ENCODE data around the gene KIAA1671. TPM values are rescaled to one million over a fixed set of nuclear protein-coding genes. Genes with fewer than 3 reads are reported as not detected.
A peak's percentile ranks its signal among the peaks of the same experiment; 100 is the strongest.

Gene KIAA1671
- total RNA-seq, 1 experiment from 2014 or later: 68.1 TPM

DNA sequence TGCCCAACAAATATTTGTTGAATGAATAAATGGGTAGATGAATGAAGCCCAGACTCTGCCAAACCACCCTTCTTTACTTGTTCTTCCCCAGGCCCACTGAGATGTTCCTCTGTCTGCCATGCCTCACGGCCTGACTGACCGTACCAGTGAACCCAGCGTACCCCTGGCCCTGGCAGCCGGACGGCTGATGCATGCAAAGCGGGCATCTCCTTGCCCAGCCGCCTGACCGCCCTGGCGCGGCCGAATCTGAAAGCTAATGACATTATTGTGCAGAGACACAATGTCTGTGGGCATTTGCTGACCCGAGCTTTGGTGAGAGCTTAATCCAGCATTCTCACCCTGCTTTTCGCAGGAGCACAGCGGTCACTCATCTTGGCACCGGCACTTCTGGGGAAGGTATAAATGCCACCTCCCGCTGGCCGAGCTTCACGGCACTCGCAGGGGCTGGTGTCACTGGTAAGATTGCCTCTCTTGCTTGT lies 266.7 kb downstream of the KIAA1671 start, which contains the start of gene CRYBB2:
CRYBB2 (plus strand) TSS at position 429 of the 479 bp plus-strand sequence. CDS start 1,791 bp downstream, outside the sequence.
- Mint-ChIP-seq H3K4me3 (ENCODE audit: unreplicated experiment) (no peak within 1 kb of the TSS), H3K4me1 (ENCODE audit: insufficient read depth, unreplicated experiment) (no peaks in the 10 kb centered on the region), H3K27me3 (ENCODE audit: insufficient read depth, unreplicated experiment) (no peaks in the 10 kb centered on the region), H3K36me3 (ENCODE audit: insufficient read depth, unreplicated experiment) (peaks cover 4% of the 10 kb centered on the region), H3K27ac (ENCODE audit: low read depth, unreplicated experiment) (no peak within 1 kb of the TSS), H3K9me3 (ENCODE audit: unreplicated experiment) (no peaks in the 10 kb centered on the region)
- BruUV-seq (replicated peaks): no TSS peak
- TF ChIP-seq CTCF (IDR thresholded peaks at IDR 0.05; ENCODE audit: unreplicated experiment): no peak
- ChIA-PET POLR2A (no interaction called here), CTCF (no interaction called here)
- no peak for DNase-seq (ENCODE audit: unreplicated experiment)
- intact Hi-C loops (cut with micrococcal nuclease): no loop called here

DNA sequence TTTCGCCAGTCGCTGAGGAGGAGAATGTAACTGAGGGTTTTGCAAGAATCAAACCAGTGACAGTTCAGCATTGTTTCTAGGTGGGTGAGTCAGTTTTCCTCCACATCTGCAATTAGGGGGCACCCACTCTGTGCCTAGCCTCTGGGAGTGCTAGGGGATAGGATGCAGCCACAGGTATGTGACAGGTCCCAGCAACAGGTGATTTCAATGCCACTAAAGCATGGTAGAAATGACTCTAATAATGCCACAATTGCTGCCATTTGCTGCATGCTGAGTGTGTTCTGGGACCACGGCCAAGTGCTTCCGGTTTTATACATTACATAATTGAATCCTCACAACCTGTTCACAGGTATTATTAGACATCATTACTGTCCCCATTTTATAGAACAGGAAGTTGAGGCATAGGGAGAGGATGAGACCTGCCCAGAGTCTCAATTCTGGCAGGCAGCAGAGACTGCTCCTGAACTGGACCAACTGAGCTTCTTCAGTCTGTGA lies 267.5 kb downstream of the KIAA1671 start:
- Mint-ChIP-seq H3K9me3 (ENCODE audit: unreplicated experiment) (no peaks in the 10 kb centered on the region), H3K4me3 (ENCODE audit: unreplicated experiment) (no peak overlapping the region), H3K36me3 (ENCODE audit: insufficient read depth, unreplicated experiment) (peaks cover 4% of the 10 kb centered on the region), H3K27ac (ENCODE audit: low read depth, unreplicated experiment) (no peak overlapping the region), H3K27me3 (ENCODE audit: insufficient read depth, unreplicated experiment) (no peaks in the 10 kb centered on the region), H3K4me1 (ENCODE audit: insufficient read depth, unreplicated experiment) (no peaks in the 10 kb centered on the region)
- intact Hi-C loops (cut with micrococcal nuclease): no loop called here
- ChIA-PET CTCF (interaction anchor here (0.5 to 1.7 kb wide), 3 partner anchors 16 to 824 kb away, joined by 3 to 4 read pairs (median 3); no protein-coding TSS in a partner anchor), POLR2A (no interaction called here)
- DNase-seq (ENCODE audit: unreplicated experiment): peak; percentile 39
- no TSS peak for BruUV-seq (replicated peaks)
- TF ChIP-seq CTCF (IDR thresholded peaks at IDR 0.05; ENCODE audit: unreplicated experiment): no peak

GRCh38 chr22:25221790-25222189 lies 269.3 kb downstream of the KIAA1671 start:
- POLR2A ChIA-PET: no interaction called here
- Mint-ChIP-seq H3K4me3 (ENCODE audit: unreplicated experiment) (no peak overlapping the region), H3K27me3 (ENCODE audit: insufficient read depth, unreplicated experiment) (no peaks in the 10 kb centered on the region), H3K36me3 (ENCODE audit: insufficient read depth, unreplicated experiment) (peaks cover 4% of the 10 kb centered on the region), H3K27ac (ENCODE audit: low read depth, unreplicated experiment) (no peak overlapping the region), H3K4me1 (ENCODE audit: insufficient read depth, unreplicated experiment) (no peaks in the 10 kb centered on the region), H3K9me3 (ENCODE audit: unreplicated experiment) (no peaks in the 10 kb centered on the region)
- no peak for TF ChIP-seq CTCF (IDR thresholded peaks at IDR 0.05; ENCODE audit: unreplicated experiment)
- CTCF ChIA-PET: no interaction called here
- BruUV-seq (replicated peaks): no TSS peak
- DNase-seq (ENCODE audit: unreplicated experiment): no peak
- intact Hi-C loops (cut with micrococcal nuclease): no loop called here

DNA sequence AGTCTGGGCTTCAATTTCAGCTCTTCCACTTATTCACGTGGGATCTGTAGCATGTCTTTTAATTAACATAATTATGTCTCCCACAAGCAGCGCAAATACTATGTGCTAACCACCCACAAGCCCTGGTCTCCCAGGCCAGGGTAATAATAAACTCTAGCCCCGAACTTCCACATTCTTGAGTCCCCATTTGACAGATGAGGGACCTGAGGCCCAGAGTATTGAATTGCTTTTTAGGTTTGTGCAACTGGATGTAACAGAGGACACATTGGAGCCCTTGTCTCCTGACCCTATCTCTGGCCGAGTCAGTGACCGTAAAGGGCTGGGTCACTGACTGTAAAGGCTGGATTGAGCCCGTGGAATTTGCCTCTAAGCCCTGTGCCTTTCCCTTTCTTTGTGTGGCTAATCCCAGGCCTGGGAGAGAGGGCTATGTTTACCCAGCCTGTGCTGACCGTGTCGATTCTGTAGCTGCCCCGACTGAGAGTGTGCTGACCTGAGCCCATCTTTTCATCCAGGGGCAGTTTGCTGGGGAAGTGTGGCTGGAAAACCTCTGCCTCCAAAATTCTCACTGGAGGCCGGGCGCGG lies 270.8 kb downstream of the KIAA1671 start:
- no peaks in the 10 kb centered on the region for H3K36me3 Mint-ChIP-seq (ENCODE audit: insufficient read depth, unreplicated experiment)
- no peak overlapping the region for H3K4me3 Mint-ChIP-seq (ENCODE audit: unreplicated experiment)
- no peak for TF ChIP-seq CTCF (IDR thresholded peaks at IDR 0.05; ENCODE audit: unreplicated experiment)
- H3K27ac Mint-ChIP-seq (ENCODE audit: low read depth, unreplicated experiment): no peak overlapping the region
- intact Hi-C loops (cut with micrococcal nuclease): no loop called here
- no peaks in the 10 kb centered on the region for H3K27me3 Mint-ChIP-seq (ENCODE audit: insufficient read depth, unreplicated experiment)
- H3K4me1 Mint-ChIP-seq (ENCODE audit: insufficient read depth, unreplicated experiment): no peaks in the 10 kb centered on the region
- H3K9me3 Mint-ChIP-seq (ENCODE audit: unreplicated experiment): no peaks in the 10 kb centered on the region
- POLR2A ChIA-PET: no interaction called here
- DNase-seq (ENCODE audit: unreplicated experiment): no peak
- no TSS peak for BruUV-seq (replicated peaks)
- CTCF ChIA-PET: interaction anchor here (0.6 to 0.7 kb wide), 3 partner anchors 21 to 374 kb away, joined by 3 to 4 read pairs (median 3); no protein-coding TSS in a partner anchor

Measured in MCF 10A (cell line).